GM18508 (cell line): Measurements from ENCODE around the gene EVA1C.
"Not testable (repeated sequence)": the region's sequence is repeated elsewhere in the genome, so short reads cannot be mapped to it uniquely, and the experiment has no call there.

ENCODE experiments used
- ATAC-seq: cut with Tn5 transposase; IDR thresholded peaks from one replicate; pipeline ENCODE4 v1.9.1; 2021; ENCODE audit warnings: moderate number of reproducible peaks; ENCODE audit not compliant: insufficient read depth, unreplicated experiment

EVA1C gene

GRCh38 chr21:32457360-32457840 lies 44.9 kb downstream of the EVA1C start:
- ATAC-seq = no peak

GRCh38 chr21:32457962-32458361 lies 45.5 kb downstream of the EVA1C start:
- no peak for ATAC-seq

DNA sequence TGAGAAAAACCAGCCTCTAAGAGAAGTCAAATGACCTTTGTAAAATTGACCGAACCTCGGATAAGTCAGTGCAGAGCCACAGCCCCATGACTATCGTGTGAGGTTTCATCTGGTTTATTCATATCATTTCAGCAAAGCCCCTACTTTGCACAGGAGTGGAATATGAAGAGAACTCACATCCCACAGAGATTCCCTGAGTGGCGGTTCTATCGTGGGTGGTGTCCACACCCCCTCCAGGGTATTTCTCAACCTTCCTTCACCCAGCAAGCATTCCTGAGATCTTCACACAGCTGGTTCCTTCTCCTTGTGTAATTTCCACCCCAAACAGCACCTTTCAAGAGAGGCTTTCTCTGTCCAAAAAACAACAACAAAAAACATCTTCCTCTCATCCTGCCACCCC lies 47.5 kb downstream of the EVA1C start:
- ATAC-seq = no peak

- ATAC-seq = no peak
Observed at GRCh38 chr21:32461503-32461902, 49.0 kb downstream of the EVA1C start.

- not testable (repeated sequence) for ATAC-seq
Observed at GRCh38 chr21:32462564-32462963, 50.1 kb downstream of the EVA1C start.

GRCh38 chr21:32463367-32463766 lies 50.9 kb downstream of the EVA1C start:
- no peak for ATAC-seq

GRCh38 chr21:32463889-32464300 lies 51.4 kb downstream of the EVA1C start:
- ATAC-seq = no peak

DNA sequence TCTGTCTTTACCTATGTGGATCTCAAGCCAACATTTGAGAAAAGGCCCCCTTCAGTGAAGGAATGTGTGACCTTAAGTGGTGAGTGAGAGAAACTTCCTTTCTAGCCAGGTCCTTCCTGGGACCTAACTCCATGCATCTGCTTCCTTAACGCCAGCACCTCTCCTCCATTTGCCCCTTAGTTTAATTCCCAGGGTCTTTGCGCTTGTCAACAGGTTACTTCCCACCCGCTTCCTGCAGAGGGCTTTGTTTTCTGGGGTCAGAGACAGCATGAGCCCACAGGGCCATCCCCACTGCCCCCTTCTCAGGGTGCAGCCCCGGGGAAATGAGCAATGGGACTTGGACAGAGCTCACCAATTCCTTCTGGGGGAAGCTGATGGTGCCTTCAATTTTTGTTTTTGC lies 54.8 kb downstream of the EVA1C start:
- no peak for ATAC-seq

- no peak for ATAC-seq
Observed at GRCh38 chr21:32468681-32469111, 56.2 kb downstream of the EVA1C start.

GRCh38 chr21:32469628-32470027 lies 57.1 kb downstream of the EVA1C start:
- ATAC-seq = no peak

DNA sequence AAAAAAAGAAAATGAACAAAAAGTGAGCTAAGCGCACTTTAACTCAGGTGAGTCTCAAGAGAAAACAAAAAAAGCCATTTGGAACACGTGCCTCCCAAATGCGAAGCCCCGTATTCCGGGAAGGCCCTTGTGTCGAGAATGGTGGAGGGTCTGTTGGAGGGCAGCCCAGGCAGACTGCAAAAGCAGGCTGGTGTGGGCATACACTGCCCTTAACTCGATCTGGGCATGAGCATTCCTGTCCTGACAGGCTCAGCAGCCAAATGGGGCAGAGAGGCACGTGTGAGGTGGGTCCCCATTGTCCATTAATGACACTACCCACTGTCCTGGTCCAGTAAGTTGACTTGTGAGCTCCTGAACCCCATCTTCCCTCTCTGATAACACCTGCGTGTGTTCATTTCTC lies 57.7 kb downstream of the EVA1C start:
- ATAC-seq = no peak

DNA sequence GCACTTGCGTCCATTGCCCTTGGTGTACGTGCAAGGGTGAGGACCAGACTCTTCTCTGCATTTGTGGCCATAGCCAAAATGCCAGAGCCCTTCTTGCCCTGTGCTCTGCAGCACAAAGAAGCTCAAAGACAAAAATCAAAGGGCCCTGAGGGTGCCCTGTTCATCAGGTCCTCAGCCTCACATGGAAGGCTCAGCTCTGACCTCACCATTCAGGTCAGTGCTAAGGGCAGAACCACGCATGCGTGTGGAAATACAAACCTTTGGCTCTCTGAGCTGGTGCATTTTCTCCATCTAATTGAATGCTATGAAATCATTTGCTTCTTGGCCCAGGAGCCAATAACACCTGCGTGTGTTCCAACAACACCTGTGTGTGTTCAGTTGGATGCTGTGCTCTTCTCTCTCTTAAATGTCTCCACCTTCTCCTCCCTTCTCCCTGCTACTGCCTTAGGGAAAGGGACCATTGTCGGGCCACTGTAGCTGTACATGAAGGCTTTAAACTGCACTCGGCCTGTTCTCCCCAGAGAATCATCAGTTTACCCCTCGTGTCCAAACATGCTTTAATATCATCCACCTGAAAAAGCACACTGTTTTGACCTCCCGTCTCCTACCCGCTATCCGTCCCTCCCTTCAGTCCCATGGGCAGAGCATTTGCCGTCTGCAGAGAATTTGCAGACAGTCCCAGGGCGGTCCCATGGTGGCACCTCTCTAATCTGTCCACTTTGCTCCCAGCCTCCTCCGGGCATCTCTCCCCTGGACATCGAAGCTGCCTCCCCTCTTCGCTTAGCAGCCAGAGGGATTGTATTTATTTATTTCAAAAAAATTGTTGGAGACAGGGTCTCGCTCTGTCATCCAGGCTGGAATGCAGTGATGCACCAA lies 60.6 kb downstream of the EVA1C start:
- no peak for ATAC-seq

DNA sequence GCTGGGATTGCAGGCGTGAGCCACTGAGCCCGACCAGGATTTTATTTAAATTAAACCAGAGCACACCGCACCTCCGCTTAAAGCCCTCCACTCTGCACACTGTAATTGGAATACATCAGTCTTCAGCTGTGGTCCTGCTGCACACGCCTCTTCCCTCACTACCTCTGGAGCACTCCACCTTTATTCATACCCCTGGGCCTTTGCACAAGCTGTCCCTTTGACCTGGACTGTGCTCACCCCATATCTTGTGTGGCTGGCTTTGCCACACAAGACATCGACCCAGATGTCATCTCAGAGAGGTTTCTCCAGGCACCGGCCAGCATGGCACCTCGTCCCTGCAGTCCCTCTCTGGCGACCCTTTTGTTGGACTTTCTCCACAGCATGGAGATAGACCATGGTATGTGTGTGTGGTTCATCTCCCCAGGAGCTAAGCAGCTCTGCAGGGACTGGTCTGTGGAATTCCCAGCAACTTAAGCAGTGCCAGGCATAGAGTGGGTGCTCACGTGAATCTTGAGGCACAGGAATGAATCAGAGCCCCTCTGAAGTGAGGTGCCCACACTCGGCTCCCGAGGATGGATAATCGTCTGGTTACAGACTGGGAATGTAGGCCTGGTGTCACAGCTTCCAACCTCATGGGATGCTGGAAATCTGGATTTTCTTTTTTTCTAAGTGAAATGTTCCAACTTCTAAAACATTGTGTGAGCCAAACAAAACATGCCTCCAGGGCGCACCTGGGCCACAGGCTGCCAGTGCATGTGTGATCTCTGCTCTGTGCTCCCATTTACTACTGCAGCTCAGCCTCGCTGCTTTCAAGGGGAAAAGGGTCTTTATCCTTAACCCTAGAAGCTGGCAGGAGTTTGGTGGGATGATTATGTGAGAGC lies 61.9 kb downstream of the EVA1C start:
- no peak for ATAC-seq

GRCh38 chr21:32475162-32475812 lies 62.8 kb downstream of the EVA1C start:
- no peak for ATAC-seq

- ATAC-seq = no peak
Observed at GRCh38 chr21:32476661-32477423, 64.3 kb downstream of the EVA1C start.

DNA sequence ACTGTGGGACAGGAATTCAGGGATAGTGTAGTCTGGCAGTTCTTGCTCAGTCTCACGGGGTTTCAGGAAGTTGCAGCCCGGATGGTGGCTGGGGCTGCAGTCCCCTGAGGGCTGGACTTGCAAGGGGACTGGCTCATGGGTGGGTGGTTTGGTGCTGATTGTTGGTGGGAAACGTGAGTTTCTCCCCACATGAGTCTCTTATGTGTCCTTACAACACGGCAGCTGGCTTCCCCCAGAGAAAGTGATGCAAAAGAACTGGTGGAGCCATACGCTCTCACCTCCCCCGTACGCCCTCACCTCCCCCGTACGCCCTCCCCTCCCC lies 64.9 kb downstream of the EVA1C start:
- no peak for ATAC-seq

DNA sequence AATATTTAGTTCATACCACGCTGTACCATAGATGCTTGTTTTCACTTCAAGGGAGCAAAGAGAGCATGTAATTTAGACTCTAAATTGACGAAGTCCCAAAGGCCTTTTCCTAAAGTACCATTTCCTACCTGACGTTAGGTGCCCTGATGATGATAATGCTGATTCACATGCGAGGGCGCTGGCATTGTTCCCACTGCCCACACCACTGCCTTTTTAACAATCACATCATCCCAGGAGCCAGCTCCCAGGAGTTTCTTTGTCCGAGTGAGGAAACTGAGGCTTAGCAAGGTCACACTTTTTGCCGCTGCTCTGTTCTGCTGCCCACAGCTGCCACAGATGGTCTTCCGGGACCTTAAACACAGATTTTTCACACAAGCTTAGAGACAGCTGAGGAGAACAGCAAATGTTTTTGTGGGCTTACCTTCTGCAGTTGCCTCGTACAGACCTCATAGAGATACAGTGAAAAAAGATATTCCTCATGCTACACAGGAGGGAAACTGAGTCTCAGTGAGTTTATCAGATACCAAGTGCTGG lies 69.4 kb downstream of the EVA1C start:
- ATAC-seq = no peak

GRCh38 chr21:32482565-32483292 lies 70.2 kb downstream of the EVA1C start:
- ATAC-seq = no peak

- ATAC-seq = no peak
Observed at GRCh38 chr21:32483293-32483595, 70.7 kb downstream of the EVA1C start.
